Mucosa of rectum (tissue), 2 donors: ENCODE measurements around the gene SAYSD1.

ENCODE experiments used
- H3K27ac ChIP-seq, 2 donors: one replicate each; pipeline ENCODE4 v1.7.0; 2013; ENCODE audit warnings: inconsistent platforms in 2 of 2, low read depth in 2 of 2, low read length in 2 of 2
- H3K27me3 ChIP-seq, 2 donors: one replicate each; pipeline ENCODE4 v1.7.0; 2013; ENCODE audit warnings: low read length in 2 of 2; ENCODE audit not compliant: control insufficient read depth in 2 of 2, insufficient read depth in 2 of 2
- H3K36me3 ChIP-seq, 2 donors: one replicate each; pipeline ENCODE4 v1.7.0; 2013; ENCODE audit warnings: low read length in 2 of 2; ENCODE audit not compliant: control insufficient read depth in 2 of 2, insufficient read depth in 2 of 2
- H3K4me1 ChIP-seq, 2 donors: one replicate each; pipeline ENCODE4 v1.7.0; 2013; ENCODE audit warnings: low read length in 2 of 2, mild to moderate bottlenecking in 1 of 2; ENCODE audit not compliant: control insufficient read depth in 2 of 2, insufficient read depth in 2 of 2
- H3K4me3 ChIP-seq, 2 donors: one replicate each; pipeline ENCODE4 v1.7.0; 2013; ENCODE audit warnings: low read length in 2 of 2
- H3K9ac ChIP-seq, 2 donors: one replicate each; pipeline ENCODE4 v1.7.0; 2013; ENCODE audit warnings: low read length in 2 of 2, low read depth in 1 of 2, mild to moderate bottlenecking in 1 of 2
- H3K9me3 ChIP-seq, 2 donors: one replicate each; pipeline ENCODE4 v1.7.0; 2013; ENCODE audit warnings: low read length in 2 of 2; ENCODE audit not compliant: control insufficient read depth in 2 of 2
- donor health status: healthy.
- donor health status: Normal muscosa, but diverticular disease.

The SAYSD1 gene

DNA sequence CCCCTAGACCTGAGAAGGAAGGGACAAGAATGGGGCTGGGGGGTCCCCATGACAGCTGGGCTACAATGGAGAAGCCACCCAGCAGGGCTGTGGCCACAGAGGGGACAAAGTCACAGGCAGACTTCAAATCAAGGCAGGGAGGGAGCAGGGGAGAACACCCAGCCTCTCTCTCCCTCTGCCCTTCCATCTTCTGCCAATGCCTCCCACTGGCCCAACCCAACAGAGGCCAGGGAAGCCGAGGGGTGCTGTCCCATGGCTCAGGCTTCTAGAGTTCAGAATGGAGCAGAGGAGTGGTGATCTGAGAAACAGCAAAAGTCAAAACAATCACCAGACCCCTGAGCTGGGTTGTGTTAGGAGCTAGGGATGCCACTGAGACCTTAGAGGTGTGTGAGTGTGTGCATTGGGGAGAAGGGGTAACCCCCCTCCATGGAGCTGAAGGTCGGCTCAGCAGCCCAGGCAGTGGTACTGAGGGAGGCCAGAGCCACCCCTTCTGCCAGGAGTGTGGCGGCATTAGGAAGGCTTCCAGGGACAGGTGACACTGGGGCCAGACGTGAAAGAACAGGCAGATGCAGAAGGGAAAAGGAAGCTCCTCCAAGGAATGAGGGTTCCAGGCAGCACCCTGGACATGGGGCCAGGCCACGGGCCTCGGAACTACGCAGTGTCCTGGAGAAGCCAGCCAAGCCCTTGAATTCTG, 54.4 kb downstream of the SAYSD1 start:
- H3K4me1 ChIP-seq: no peaks in the 10 kb centered on the region
- no peaks in the 10 kb centered on the region for H3K9me3 ChIP-seq
- no peak overlapping the region for H3K27ac ChIP-seq
- H3K36me3 ChIP-seq: no peaks in the 10 kb centered on the region
- H3K4me3 ChIP-seq: no peak overlapping the region
- peaks cover 0 to 16% of the 10 kb centered on the region in 2 donors for H3K27me3 ChIP-seq
- no peak overlapping the region for H3K9ac ChIP-seq

DNA sequence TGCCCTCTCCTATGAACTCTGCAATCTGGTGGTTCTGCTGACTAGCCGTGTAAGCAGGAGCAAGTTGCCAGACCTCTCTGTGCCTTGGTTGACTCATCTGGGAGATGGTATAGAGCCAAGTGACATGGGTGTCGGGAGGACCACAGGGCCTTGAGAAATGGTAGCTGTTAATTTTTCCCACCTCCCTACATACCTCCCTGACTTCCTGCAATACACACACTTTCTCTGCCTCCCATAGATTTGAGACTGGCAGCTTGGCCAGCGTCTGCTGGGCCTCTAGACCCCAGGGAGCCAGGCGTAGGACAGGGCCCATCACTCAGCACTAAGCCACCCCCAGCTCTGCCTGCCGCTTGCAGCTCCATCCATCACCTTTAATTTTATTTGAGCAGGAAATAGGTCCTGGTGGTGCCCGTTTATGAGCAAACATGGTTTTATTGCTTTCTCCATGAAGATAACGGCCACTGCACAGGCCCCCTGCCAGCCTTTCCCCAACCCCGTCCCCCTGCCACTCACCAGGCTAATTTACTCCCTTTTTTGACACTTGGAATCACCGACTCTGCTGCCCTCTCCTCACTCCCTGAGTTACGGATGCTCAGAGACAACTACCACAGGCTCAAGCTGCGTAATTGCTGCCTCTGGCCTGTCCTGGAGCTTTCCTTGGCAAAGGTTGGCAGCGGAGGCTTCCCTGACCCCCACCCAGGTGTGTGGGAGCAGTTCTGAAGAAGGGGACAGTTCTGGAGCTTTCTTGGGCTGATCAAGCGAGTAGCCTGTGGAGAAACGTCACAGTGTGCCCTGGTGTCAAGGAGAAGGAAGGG, 55.3 kb downstream of the SAYSD1 start:
- Histone ChIP-seq H3K9ac (no peak overlapping the region), H3K27me3 (peaks cover 0 to 16% of the 10 kb centered on the region in 2 donors), H3K9me3 (no peaks in the 10 kb centered on the region), H3K27ac (no peak overlapping the region), H3K36me3 (no peaks in the 10 kb centered on the region), H3K4me1 (no peaks in the 10 kb centered on the region), H3K4me3 (no peak overlapping the region)

DNA sequence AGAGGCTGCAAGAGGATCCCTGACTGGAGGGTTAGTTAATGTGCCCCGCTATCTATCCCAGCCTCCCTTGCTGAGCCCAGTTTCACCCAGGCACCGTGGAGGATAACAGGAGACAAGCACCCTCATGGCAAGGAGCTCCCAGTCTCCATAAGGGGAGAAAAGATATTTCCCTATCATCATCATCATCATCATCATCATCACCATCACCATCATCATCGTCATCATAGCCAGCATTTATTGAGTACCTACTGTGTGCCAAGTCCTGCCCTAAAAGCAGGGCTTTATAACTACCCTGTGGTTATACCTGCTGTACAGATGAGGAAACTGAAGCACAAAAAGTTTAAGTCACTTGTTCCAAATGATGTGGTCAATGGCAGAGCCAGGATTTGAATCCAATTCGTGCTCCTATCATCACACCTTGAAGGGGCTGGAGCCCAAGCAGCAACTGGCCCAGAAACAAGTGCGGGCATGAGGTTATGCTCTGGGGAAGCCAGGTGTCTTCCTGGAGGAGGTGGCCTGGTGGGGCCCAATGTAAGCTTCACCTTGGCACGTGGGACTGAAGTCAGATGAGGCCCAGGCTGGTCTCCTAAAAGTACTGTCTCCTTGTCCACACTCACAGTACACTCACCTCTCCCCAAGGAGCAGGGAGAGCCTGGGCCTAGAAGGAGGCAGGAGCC, 56.4 kb downstream of the SAYSD1 start:
- H3K27ac ChIP-seq: no peak overlapping the region
- no peak overlapping the region for H3K4me3 ChIP-seq
- H3K27me3 ChIP-seq: peaks cover 0 to 16% of the 10 kb centered on the region in 2 donors
- peaks cover 6 to 8% of the 10 kb centered on the region in 2 donors for H3K4me1 ChIP-seq
- H3K36me3 ChIP-seq: no peaks in the 10 kb centered on the region
- H3K9me3 ChIP-seq: no peaks in the 10 kb centered on the region
- no peak overlapping the region for H3K9ac ChIP-seq

DNA sequence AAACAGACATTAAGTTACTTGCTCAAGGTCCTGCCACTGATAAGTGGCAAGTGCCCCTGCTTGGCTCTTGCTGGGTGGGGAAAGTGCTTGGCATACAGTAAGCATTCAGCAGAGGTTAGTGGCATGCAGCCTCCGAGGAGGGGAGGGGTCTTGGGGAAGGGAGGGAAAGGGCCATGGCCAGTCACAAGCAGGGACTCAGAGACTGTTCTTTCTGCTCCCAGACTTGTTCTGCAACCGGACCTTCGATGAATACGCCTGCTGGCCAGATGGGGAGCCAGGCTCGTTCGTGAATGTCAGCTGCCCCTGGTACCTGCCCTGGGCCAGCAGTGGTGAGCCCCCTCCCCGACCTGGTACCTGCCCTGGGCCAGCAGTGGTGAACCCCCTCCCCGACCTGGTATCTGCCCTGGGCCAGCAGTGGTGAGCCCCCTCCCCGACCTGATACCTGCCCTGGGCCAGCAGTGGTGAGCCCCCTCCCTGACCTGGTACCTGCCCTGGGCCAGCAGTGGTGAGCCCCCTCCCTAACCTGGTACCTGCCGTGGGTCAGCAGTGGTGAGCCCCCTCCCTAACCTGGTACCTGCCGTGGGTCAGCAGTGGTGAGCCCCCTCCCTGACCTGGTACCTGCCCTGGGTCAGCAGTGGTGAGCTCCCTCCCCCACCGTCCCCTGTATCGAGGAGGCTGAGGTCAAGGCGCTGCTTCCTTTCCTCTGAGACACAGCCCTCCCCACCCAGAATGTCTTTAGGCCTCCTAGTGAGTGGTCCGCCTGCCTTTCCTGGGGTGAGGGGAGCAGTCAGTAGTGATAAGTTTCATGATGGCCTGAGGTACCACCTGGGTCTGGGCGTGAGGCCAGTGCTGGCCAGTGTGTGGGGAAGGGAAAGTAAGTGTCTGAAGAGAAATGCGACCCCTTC, 57.5 kb downstream of the SAYSD1 start:
- H3K27me3 ChIP-seq: peaks cover 0 to 16% of the 10 kb centered on the region in 2 donors
- peaks cover 6 to 10% of the 10 kb centered on the region in 2 donors for H3K4me1 ChIP-seq

DNA sequence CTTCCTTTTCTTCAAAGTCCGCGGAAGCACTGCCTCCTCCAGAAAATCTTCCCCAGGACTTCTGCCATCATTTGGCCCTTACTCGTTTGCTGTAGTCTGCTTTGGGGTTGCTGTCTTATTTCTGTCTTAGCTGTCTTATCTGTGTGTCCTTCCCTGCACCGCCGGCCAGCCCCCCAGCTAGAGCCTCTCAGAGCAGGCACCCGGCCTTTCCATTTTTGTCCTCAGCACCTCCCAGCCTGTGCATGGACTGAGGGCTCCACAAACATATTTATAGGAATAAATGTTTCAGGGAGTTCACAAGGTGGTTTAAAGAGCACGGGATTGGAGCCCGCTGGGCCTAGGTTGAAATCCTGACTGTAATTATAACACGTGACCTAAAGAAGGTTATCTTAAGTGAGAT, 58.3 kb downstream of the SAYSD1 start:
- no peak overlapping the region for H3K4me3 ChIP-seq
- peaks cover 0 to 15% of the 10 kb centered on the region in 2 donors for H3K27me3 ChIP-seq
- no peaks in the 10 kb centered on the region for H3K36me3 ChIP-seq
- no peak overlapping the region for H3K9ac ChIP-seq
- H3K27ac ChIP-seq: no peak overlapping the region
- H3K9me3 ChIP-seq: no peaks in the 10 kb centered on the region
- H3K4me1 ChIP-seq: peaks cover 6 to 10% of the 10 kb centered on the region in 2 donors

More for the DNA sequence above, 57.5 kb downstream of the SAYSD1 start:
- Histone ChIP-seq H3K27ac (no peak overlapping the region), H3K9ac (no peak overlapping the region), H3K4me3 (no peak overlapping the region), H3K9me3 (no peaks in the 10 kb centered on the region), H3K36me3 (no peaks in the 10 kb centered on the region)

DNA sequence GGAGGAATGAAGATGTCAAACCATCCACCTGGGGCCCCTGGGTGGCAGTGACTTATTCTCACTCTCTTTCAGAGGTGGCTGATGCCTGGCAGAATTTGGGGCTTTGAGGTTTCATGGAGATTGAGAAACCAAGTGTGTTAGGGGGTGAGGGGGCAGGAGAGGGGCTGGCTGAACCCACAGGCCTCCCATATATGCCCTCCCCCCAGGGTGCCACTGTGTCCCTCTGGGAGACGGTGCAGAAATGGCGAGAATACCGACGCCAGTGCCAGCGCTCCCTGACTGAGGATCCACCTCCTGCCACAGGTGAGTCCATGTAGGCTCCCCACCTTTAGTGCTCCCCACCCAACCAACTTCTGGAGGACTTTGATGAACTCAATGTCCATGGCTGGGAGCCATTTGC, 58.8 kb downstream of the SAYSD1 start:
- Histone ChIP-seq H3K27me3 (peaks cover 0 to 10% of the 10 kb centered on the region in 2 donors), H3K4me1 (peaks cover 6 to 10% of the 10 kb centered on the region in 2 donors), H3K36me3 (no peaks in the 10 kb centered on the region), H3K27ac (no peak overlapping the region), H3K9ac (no peak overlapping the region), H3K4me3 (no peak overlapping the region), H3K9me3 (no peaks in the 10 kb centered on the region)

DNA sequence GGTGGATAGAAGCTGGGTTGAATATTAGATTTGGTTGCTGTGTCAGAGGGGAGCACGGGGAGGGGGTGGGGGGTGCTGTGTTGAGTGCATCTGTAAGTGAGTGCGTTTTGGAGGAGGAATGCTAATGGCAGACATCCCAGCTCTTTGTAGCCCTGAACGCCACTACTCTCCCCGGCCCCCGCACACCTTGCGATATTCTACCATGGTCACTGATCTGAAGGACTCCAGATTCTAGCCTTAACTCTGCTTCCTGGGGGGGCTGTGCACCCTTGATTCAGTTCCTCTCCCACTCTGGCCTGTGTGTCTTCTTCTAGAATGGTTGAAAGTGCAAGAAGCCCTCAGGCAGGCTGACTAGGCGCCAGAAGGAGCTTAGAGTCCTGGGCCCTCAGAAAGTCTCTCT, 59.3 kb downstream of the SAYSD1 start:
- Histone ChIP-seq H3K27me3 (peaks cover 0 to 7% of the 10 kb centered on the region in 2 donors), H3K27ac (no peak overlapping the region), H3K4me3 (no peak overlapping the region), H3K36me3 (no peaks in the 10 kb centered on the region), H3K4me1 (peaks cover 6 to 10% of the 10 kb centered on the region in 2 donors), H3K9me3 (no peaks in the 10 kb centered on the region), H3K9ac (no peak overlapping the region)

DNA sequence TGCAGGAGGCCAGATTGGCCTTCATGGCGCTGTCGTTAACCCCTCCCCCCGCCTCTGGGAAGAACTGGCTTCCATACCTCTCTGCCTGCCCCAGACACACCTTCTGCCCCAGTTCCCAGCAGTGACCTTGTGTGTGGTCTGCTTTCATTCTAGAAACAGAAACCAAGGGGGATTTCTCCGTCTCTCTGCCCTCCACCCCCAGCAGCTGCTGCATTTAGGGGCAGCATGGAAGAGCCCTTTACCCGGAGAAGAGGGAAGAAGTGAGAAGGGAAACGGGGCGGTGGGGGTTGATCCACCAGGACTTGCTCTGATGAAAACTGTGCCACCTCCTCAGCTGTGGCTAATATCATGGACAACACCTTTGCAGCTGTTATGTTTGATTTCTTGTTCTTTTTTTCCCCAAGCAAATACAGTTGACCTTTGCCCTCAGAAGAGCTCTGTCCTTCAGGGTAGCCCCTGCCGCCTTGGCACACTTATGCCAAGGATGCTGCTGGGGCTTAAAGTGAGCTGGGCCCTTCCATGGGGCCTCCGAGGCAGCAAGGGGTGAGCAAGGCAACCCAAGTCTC, 60.3 kb downstream of the SAYSD1 start:
- H3K36me3 ChIP-seq: no peaks in the 10 kb centered on the region
- H3K27me3 ChIP-seq: peaks cover 7% of the 10 kb centered on the region in 2 donors
- peaks cover 6 to 10% of the 10 kb centered on the region in 2 donors for H3K4me1 ChIP-seq
- no peaks in the 10 kb centered on the region for H3K9me3 ChIP-seq
- H3K27ac ChIP-seq: no peak overlapping the region
- no peak overlapping the region for H3K4me3 ChIP-seq
- H3K9ac ChIP-seq: no peak overlapping the region
